CD4-positive, alpha-beta T cell (primary cell): ENCODE data around the gene SLC37A1. TPM values are rescaled to one million over a fixed set of nuclear protein-coding genes. Genes with fewer than 3 reads are reported as not detected.

ENCODE experiments used
- ATAC-seq: fragments of 200-7000 bp; cut with Tn5 transposase; one replicate; pipeline ENCODE4 v1.10.0; 2022; ENCODE audit warnings: mild to moderate bottlenecking; ENCODE audit not compliant: poor library complexity
- CTCF ChIA-PET: fragments of 350-600 bp; sonication (Branson Sonifier 250); formaldehyde crosslinking; loops from one replicate; lab custom pipeline; 2021; ENCODE audit warnings: antibody characterized with exemption, inconsistent platforms; lab: Charles Lee
- POLR2A ChIA-PET: fragments of 350-600 bp; sonication (Branson Sonifier 250); formaldehyde crosslinking; loops from one replicate; lab custom pipeline; 2021; ENCODE audit warnings: antibody characterized with exemption, inconsistent platforms; lab: Charles Lee
- DNase-seq, 14 experiments: peaks; one replicate each; pipeline ENCODE4 v3.0.0-alpha.2; 2013 to 2020; ENCODE audit warnings: mixed read lengths in 2 of 14
- H3K27ac ChIP-seq, 2 donors: one replicate each; pipeline versions ENCODE4 v1.5.1 to v1.7.0; 2013; ENCODE audit warnings: low read length in 2 of 2, low read depth in 1 of 2, mild to moderate bottlenecking in 1 of 2
- H3K27me3 ChIP-seq, 2 experiments: 1 replicate in 1 of 2; 2 replicates in 1 of 2; pipeline versions ENCODE4 v1.6.1 to v1.7.0; 2013; ENCODE audit warnings: low read length in 2 of 2, control low read depth in 1 of 2, mild to moderate bottlenecking in 1 of 2, moderate library complexity in 1 of 2; ENCODE audit not compliant: insufficient read depth in 2 of 2, control insufficient read depth in 1 of 2
- H3K36me3 ChIP-seq: one replicate; pipeline ENCODE4 v1.6.1; 2013; ENCODE audit warnings: low read length, control low read depth; ENCODE audit not compliant: insufficient read depth
- H3K4me1 ChIP-seq: one replicate; pipeline ENCODE4 v1.6.1; 2013; ENCODE audit warnings: low read length, control low read depth; ENCODE audit not compliant: insufficient read depth
- H3K4me3 ChIP-seq: one replicate; pipeline ENCODE4 v1.5.1; 2013; ENCODE audit warnings: mild to moderate bottlenecking, low read length, moderate library complexity
- H3K9me3 ChIP-seq, 2 experiments: 1 replicate in 1 of 2; 2 replicates in 1 of 2; pipeline versions ENCODE4 v1.6.1 to v1.7.0; 2013; ENCODE audit warnings: low read length in 2 of 2, mild to moderate bottlenecking in 2 of 2, control low read depth in 1 of 2, moderate library complexity in 1 of 2; ENCODE audit not compliant: control insufficient read depth in 1 of 2, insufficient read depth in 1 of 2
- H3K27ac Mint-ChIP-seq: one replicate; pipeline ENCODE4 v1.8.0; 2020; ENCODE audit warnings: mixed read lengths
- H3K27me3 Mint-ChIP-seq: one replicate; pipeline ENCODE4 v1.8.0; 2021; ENCODE audit warnings: mixed read lengths
- H3K36me3 Mint-ChIP-seq: one replicate; pipeline ENCODE4 v1.8.0; 2021; ENCODE audit warnings: low read depth, mixed read lengths
- H3K4me1 Mint-ChIP-seq: one replicate; pipeline ENCODE4 v1.8.0; 2021; ENCODE audit warnings: low read depth, mixed read lengths
- H3K4me3 Mint-ChIP-seq: one replicate; pipeline ENCODE4 v1.8.0; 2020; ENCODE audit warnings: mild to moderate bottlenecking, mixed read lengths
- H3K9me3 Mint-ChIP-seq: one replicate; pipeline ENCODE4 v1.8.0; 2020; ENCODE audit warnings: mixed read lengths
- intact Hi-C, 2 experiments: fragments of 100-400 bp; cut with DNase I in 1 of 2; cut with micrococcal nuclease in 1 of 2; formaldehyde crosslinking; loops; one replicate each; pipeline versions ENCODE4 v1.15.1 to v1.9.0; 2023 to 2025; cut with DNase I, micrococcal nuclease
- total RNA-seq, 174 experiments: library from RNA in 2 of 174; stranded (reverse) in 2 of 174; gene quantifications; one replicate each; pipeline ENCODE4 v1.2.3 and lab custom pipeline; 2021 to 2026
- TF ChIP-seq, protein P1 (sequence below): fragments of 200-600 bp; IDR thresholded peaks from one replicate; pipeline ENCODE4 v1.8.0; 2022; ENCODE audit warnings: antibody characterized with exemption, mild to moderate bottlenecking

The SLC37A1 gene
- total RNA-seq, 2 experiments from 2014 or later = 16.4 to 16.7 TPM

DNA sequence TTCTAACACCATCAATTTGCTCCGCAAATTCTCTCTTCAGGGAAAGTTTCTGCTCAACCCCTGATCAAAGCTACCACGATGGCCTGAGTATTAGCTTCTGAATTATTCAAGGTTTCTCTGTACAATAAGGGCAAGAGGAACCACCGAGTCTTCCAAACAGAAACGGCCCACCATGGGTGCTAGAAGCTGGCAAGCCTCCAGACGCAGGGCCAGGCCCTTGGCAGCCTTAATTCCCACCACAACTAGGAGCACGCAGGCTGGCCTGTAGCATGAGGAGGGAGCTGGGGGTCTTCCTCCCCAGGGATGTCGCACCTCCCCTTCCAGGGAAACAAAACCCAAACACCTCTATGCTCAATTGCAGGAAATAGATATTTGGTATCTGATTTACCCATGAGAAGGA lies 28.7 kb upstream of the SLC37A1 start:
- POLR2A ChIA-PET = no interaction called here

DNA sequence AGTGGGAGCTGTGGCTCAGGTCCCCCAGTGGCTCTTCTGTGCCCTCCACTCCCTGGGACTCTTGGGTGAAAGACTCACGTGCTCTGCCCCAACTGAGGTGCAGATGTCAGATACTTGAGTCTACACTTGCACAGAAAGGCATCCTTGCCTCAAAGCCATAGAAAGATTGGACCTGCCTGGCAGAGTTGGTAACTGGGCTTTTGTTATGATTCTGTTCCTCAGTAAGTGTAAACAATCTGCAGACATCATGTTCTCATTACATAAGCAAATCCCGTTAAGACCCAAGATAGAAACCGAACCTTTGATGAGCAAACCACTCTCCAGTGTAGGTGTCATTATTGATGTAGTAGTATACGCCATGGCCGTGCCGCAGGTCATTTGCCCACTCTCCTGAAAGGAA lies 27.6 kb upstream of the SLC37A1 start:
- DNase-seq (no peak), ATAC-seq (no peak)
- POLR2A ChIA-PET = no interaction called here
- CTCF ChIA-PET = no interaction called here
- Mint-ChIP-seq H3K4me1 (no peaks in the 10 kb centered on the region), H3K4me3 (no peak overlapping the region), H3K27ac (no peak overlapping the region), H3K36me3 (no peaks in the 10 kb centered on the region), H3K9me3 (no peaks in the 10 kb centered on the region), H3K27me3 (peaks cover 13% of the 10 kb centered on the region)
- no peaks in the 10 kb centered on the region for H3K4me1 ChIP-seq
- H3K36me3 ChIP-seq = no peaks in the 10 kb centered on the region
- no peak overlapping the region for H3K4me3 ChIP-seq
- H3K27ac ChIP-seq = no peak overlapping the region
- intact Hi-C loops = no loop called here
- peaks cover 0 to 6% of the 10 kb centered on the region in 2 experiments for H3K9me3 ChIP-seq
- TF ChIP-seq, protein P1, sequence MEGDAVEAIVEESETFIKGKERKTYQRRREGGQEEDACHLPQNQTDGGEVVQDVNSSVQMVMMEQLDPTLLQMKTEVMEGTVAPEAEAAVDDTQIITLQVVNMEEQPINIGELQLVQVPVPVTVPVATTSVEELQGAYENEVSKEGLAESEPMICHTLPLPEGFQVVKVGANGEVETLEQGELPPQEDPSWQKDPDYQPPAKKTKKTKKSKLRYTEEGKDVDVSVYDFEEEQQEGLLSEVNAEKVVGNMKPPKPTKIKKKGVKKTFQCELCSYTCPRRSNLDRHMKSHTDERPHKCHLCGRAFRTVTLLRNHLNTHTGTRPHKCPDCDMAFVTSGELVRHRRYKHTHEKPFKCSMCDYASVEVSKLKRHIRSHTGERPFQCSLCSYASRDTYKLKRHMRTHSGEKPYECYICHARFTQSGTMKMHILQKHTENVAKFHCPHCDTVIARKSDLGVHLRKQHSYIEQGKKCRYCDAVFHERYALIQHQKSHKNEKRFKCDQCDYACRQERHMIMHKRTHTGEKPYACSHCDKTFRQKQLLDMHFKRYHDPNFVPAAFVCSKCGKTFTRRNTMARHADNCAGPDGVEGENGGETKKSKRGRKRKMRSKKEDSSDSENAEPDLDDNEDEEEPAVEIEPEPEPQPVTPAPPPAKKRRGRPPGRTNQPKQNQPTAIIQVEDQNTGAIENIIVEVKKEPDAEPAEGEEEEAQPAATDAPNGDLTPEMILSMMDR = no peak
- no peaks in the 10 kb centered on the region for H3K27me3 ChIP-seq

More for the DNA sequence above, 28.7 kb upstream of the SLC37A1 start:
- H3K4me1 ChIP-seq = no peaks in the 10 kb centered on the region
- no peaks in the 10 kb centered on the region for H3K36me3 ChIP-seq
- CTCF ChIA-PET = no interaction called here
- intact Hi-C loops = no loop called here
- H3K27me3 ChIP-seq = no peaks in the 10 kb centered on the region
- no peaks in the 10 kb centered on the region for H3K36me3 Mint-ChIP-seq
- H3K9me3 Mint-ChIP-seq = no peaks in the 10 kb centered on the region
- DNase-seq (no peak), ATAC-seq (no peak)
- H3K4me1 Mint-ChIP-seq = peaks cover under 1% of the 10 kb centered on the region
- TF ChIP-seq, protein P1 = no peak
- H3K27me3 Mint-ChIP-seq = peaks cover 13% of the 10 kb centered on the region
- H3K4me3 Mint-ChIP-seq = no peak overlapping the region
- no peak overlapping the region for H3K27ac ChIP-seq
- H3K9me3 ChIP-seq = peaks cover 0 to 6% of the 10 kb centered on the region in 2 experiments
- H3K27ac Mint-ChIP-seq = no peak overlapping the region
- no peak overlapping the region for H3K4me3 ChIP-seq

DNA sequence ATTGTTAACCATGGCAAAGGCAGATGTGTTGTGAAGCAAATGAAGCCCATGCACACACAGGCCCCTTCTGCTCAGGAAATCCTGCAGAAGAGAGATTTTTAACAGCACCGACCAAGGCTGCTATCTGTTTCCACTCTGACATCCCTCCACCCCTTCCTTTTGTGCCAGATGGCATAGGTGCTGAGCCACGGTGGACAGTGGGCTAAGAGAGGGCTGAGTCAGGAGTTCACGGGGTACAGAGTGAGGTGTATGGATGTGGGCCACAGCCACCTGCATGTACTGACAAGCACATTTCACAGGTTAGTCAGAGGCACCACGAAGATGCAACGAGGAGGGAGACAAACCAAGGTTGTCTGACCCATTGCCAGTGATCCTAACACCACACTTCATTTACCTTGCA lies 27.1 kb upstream of the SLC37A1 start:
- Mint-ChIP-seq H3K4me3 (no peak overlapping the region), H3K27ac (no peak overlapping the region), H3K36me3 (no peaks in the 10 kb centered on the region), H3K9me3 (no peaks in the 10 kb centered on the region), H3K4me1 (no peaks in the 10 kb centered on the region), H3K27me3 (peaks cover 13% of the 10 kb centered on the region)
- ATAC-seq (no peak), DNase-seq (no peak)
- Histone ChIP-seq H3K27me3 (no peaks in the 10 kb centered on the region), H3K36me3 (no peaks in the 10 kb centered on the region), H3K27ac (no peak overlapping the region), H3K9me3 (peaks cover 0 to 6% of the 10 kb centered on the region in 2 experiments), H3K4me3 (no peak overlapping the region), H3K4me1 (no peaks in the 10 kb centered on the region)
- TF ChIP-seq, protein P1 = no peak
- intact Hi-C loops = no loop called here
- POLR2A ChIA-PET = no interaction called here
- CTCF ChIA-PET = interaction anchor here (1.7 kb wide), 1 partner anchor 8 kb away, joined by 6 read pairs; no protein-coding TSS in a partner anchor
